Coronary artery (tissue), 2 donors: ENCODE measurements around the gene MLKL.

ENCODE experiments used
- DNase-seq: peaks from one replicate; pipeline ENCODE4 v3.0.0-alpha.2; 2017; ENCODE audit warnings: low spot score
- H3K27ac ChIP-seq, 2 donors: fragments of 200-600 bp; sonication (generic); one replicate each; pipeline ENCODE4 v1.5.1; 2016 to 2019
- H3K4me3 ChIP-seq: fragments of 200-600 bp; sonication (generic); 2 replicates; pipeline ENCODE4 v1.5.1; 2016; ENCODE audit warnings: mild to moderate bottlenecking, moderate library complexity
- CTCF ChIP-seq: fragments of 200-600 bp; sonication (generic); IDR thresholded peaks from one replicate; pipeline ENCODE4 v1.5.1; 2019; ENCODE audit warnings: antibody characterized with exemption

MLKL gene

GRCh38 chr16:74717367-74717766 is 16.7 kb upstream of the MLKL start:
- Histone ChIP-seq H3K27ac (no peak overlapping the region), H3K4me3 (no peak overlapping the region)
- no peak for TF ChIP-seq CTCF
- no peak for DNase-seq

GRCh38 chr16:74716355-74716754 is 15.7 kb upstream of the MLKL start:
- no peak for TF ChIP-seq CTCF
- peak; percentile 62 for DNase-seq
- no peak overlapping the region for H3K4me3 ChIP-seq
- H3K27ac ChIP-seq: no peak overlapping the region

- H3K4me3 ChIP-seq: no peak overlapping the region
- TF ChIP-seq CTCF: no peak
- H3K27ac ChIP-seq: no peak overlapping the region
- peak; percentile 66 for DNase-seq
Measured at GRCh38 chr16:74713876-74714275, 13.2 kb upstream of the MLKL start.

GRCh38 chr16:74713325-74713724 is 12.7 kb upstream of the MLKL start:
- H3K4me3 ChIP-seq: no peak overlapping the region
- H3K27ac ChIP-seq: no peak overlapping the region
- no peak for TF ChIP-seq CTCF
- DNase-seq: no peak

- H3K27ac ChIP-seq: no peak overlapping the region
- no peak overlapping the region for H3K4me3 ChIP-seq
- TF ChIP-seq CTCF: no peak
- DNase-seq: no peak
Measured at GRCh38 chr16:74711938-74712337, 11.3 kb upstream of the MLKL start.

GRCh38 chr16:74710401-74710800 is 9.7 kb upstream of the MLKL start:
- no peak overlapping the region for H3K4me3 ChIP-seq
- no peak for DNase-seq
- no peak overlapping the region for H3K27ac ChIP-seq
- no peak for TF ChIP-seq CTCF

GRCh38 chr16:74709441-74709877 is 8.8 kb upstream of the MLKL start:
- TF ChIP-seq CTCF: peak; percentile 92
- Histone ChIP-seq H3K4me3 (no peak overlapping the region), H3K27ac (no peak overlapping the region)
- DNase-seq: no peak
